ENCODE measurements around the gene NAB2.

The NAB2 gene

DNA sequence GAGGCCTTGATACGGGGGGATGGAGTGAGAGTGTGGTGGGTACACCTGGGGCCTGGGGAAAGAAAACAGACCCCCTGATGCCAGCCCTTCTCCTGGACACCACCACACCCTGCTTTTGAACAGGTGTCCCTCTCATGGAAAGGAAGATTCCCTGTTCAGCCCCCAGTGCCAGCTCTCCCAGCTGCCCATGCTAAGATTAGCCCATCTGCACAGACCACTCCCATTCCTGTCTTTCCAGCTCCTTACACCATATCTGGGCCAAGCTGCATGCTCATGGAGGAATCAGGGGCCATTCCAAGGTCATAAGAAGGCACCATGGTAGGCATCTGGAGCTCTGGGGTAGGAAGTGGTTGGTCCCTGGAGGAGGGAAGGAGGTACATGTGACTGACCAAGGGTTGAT lies 9.6 kb downstream of the NAB2 start:
- CTCF ChIA-PET, result interaction anchor here (0.9 to 3.3 kb wide), 2 partner anchors 11 to 13 kb away, joined by 5 to 11 read pairs; partner anchors contain the start of gene STAT6
- POLR2A ChIA-PET, result interaction anchor here (3.6 kb wide), 1 partner anchor 13 kb away, joined by 25 read pairs; the partner anchor contains the start of gene STAT6
- TF ChIP-seq ELF4 (IDR thresholded peaks at IDR 0.05), result no peak
- TF ChIP-seq, protein P1, sequence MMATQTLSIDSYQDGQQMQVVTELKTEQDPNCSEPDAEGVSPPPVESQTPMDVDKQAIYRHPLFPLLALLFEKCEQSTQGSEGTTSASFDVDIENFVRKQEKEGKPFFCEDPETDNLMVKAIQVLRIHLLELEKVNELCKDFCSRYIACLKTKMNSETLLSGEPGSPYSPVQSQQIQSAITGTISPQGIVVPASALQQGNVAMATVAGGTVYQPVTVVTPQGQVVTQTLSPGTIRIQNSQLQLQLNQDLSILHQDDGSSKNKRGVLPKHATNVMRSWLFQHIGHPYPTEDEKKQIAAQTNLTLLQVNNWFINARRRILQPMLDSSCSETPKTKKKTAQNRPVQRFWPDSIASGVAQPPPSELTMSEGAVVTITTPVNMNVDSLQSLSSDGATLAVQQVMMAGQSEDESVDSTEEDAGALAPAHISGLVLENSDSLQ (IDR thresholded peaks at IDR 0.05), result no peak
- no peak for TF ChIP-seq HDGF (IDR thresholded peaks at IDR 0.05; ENCODE audit: borderline replicate concordance)
- no peak for TF ChIP-seq NFRKB (IDR thresholded peaks at IDR 0.05)
- no peak for TF ChIP-seq L3MBTL2 (conservative IDR thresholded peaks at IDR 0.05)
- TF ChIP-seq SUZ12 (IDR thresholded peaks at IDR 0.05), result no peak
- no peak for TF ChIP-seq BHLHE40 (IDR thresholded peaks at IDR 0.05; ENCODE audit: borderline replicate concordance)
- no peak for TF ChIP-seq FOXK2 (IDR thresholded peaks at IDR 0.05)
- TF ChIP-seq FOXM1 (IDR thresholded peaks at IDR 0.05; ENCODE audit: borderline replicate concordance), result no peak
- no peak for TF ChIP-seq LEF1 (IDR thresholded peaks at IDR 0.05; ENCODE audit: borderline replicate concordance)
- no peak for TF ChIP-seq CTBP1 (IDR thresholded peaks at IDR 0.05; ENCODE audit: borderline replicate concordance)
- no peak for TF ChIP-seq SP1 (IDR thresholded peaks at IDR 0.05)
- TF ChIP-seq ARNT (IDR thresholded peaks at IDR 0.05), result no peak
- TF ChIP-seq FOXA1 (IDR thresholded peaks at IDR 0.05), result no peak
- TF ChIP-seq TARDBP (IDR thresholded peaks at IDR 0.05), result no peak
- TF ChIP-seq ZNF384 (IDR thresholded peaks at IDR 0.05), result no peak
- DNase-seq (ENCODE audit: extremely low spot score), result no peak

DNA sequence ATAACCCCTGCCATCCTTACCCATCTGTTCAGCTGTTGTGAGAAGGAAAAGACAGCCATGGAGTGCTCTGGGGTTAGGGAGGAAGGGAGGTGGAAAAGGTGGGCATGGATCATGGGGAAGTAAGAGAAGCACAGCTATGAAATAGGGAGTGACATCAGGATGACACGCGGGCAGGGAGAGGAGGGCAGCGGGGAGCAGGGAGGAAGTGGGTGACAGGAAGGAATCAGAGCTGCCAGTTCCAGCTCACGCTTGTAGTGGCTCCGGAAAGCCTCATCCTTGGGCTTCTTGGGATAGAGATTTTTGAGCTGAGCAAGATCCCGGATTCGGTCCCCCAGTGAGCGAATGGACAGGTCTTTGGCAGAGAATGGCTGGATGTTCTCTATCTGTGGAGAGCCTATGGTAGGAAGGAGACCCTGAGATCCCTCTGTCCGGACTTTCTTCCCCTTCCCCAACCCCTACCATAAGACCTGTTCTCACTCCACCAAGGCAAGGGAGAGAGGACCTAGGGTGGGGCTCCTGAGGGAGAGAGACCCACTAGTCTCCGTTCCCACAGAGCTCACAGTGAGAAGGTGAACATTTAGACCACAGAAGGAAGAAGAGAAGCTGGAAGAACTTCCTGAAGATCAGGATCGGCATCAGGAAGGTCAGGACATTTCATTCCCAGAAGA lies 10.3 kb downstream of the NAB2 start:
- ChIA-PET CTCF (interaction anchor here (3.3 kb wide), 1 partner anchor 12 kb away, joined by 11 read pairs; the partner anchor contains the start of gene STAT6), POLR2A (interaction anchor here (3.6 kb wide), 1 partner anchor 12 kb away, joined by 25 read pairs; the partner anchor contains the start of gene STAT6)
- TF ChIP-seq ZNF384 (IDR thresholded peaks at IDR 0.05) (no peak), FOXA1 (IDR thresholded peaks at IDR 0.05) (no peak), NFRKB (IDR thresholded peaks at IDR 0.05) (no peak), LEF1 (IDR thresholded peaks at IDR 0.05; ENCODE audit: borderline replicate concordance) (no peak), SP1 (IDR thresholded peaks at IDR 0.05) (no peak), L3MBTL2 (conservative IDR thresholded peaks at IDR 0.05) (no peak), SUZ12 (IDR thresholded peaks at IDR 0.05) (no peak), ARNT (IDR thresholded peaks at IDR 0.05) (no peak), CTBP1 (IDR thresholded peaks at IDR 0.05; ENCODE audit: borderline replicate concordance) (no peak), BHLHE40 (IDR thresholded peaks at IDR 0.05; ENCODE audit: borderline replicate concordance) (no peak), FOXK2 (IDR thresholded peaks at IDR 0.05) (no peak), FOXM1 (IDR thresholded peaks at IDR 0.05; ENCODE audit: borderline replicate concordance) (no peak), ELF4 (IDR thresholded peaks at IDR 0.05) (no peak), HDGF (IDR thresholded peaks at IDR 0.05; ENCODE audit: borderline replicate concordance) (no peak)
- TF ChIP-seq, protein P1 (IDR thresholded peaks at IDR 0.05), result no peak
- no peak for DNase-seq (ENCODE audit: extremely low spot score)

DNA sequence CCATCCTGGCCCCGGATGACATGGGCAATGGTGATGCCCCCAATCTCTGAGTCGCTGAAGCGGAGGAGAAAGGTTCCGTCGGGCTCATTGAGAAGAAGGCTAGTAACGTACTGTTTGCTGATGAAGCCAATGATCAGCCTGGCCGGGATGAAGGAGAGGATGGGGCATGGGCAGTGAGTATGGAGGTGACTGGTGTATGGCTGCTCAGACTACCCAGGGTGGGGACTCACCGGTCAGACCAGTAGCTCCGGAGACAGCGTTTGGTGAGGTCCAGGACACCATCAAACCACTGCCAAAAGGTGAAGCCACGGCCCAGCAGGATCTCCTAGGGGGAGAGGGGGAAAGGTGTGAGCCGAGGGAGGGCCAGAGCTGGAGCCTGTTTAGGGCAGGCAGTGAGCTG lies 10.9 kb downstream of the NAB2 start:
- POLR2A ChIA-PET, result interaction anchor here (1.7 to 3.6 kb wide), 2 partner anchors 12 to 21 kb away, joined by 6 to 25 read pairs; partner anchors contain the start of genes NEMP1 and STAT6
- CTCF ChIA-PET, result interaction anchor here (3.3 kb wide), 1 partner anchor 12 kb away, joined by 11 read pairs; the partner anchor contains the start of gene STAT6
- no peak for DNase-seq (ENCODE audit: extremely low spot score)
- no peak for TF ChIP-seq ZNF384 (IDR thresholded peaks at IDR 0.05)
- no peak for TF ChIP-seq FOXM1 (IDR thresholded peaks at IDR 0.05; ENCODE audit: borderline replicate concordance)
- no peak for TF ChIP-seq FOXA1 (IDR thresholded peaks at IDR 0.05)
- no peak for TF ChIP-seq SP1 (IDR thresholded peaks at IDR 0.05)
- TF ChIP-seq L3MBTL2 (conservative IDR thresholded peaks at IDR 0.05), result no peak
- TF ChIP-seq BHLHE40 (IDR thresholded peaks at IDR 0.05; ENCODE audit: borderline replicate concordance), result no peak
- TF ChIP-seq NFRKB (IDR thresholded peaks at IDR 0.05), result no peak
- TF ChIP-seq LEF1 (IDR thresholded peaks at IDR 0.05; ENCODE audit: borderline replicate concordance), result no peak
- TF ChIP-seq SUZ12 (IDR thresholded peaks at IDR 0.05), result no peak
- TF ChIP-seq ELF4 (IDR thresholded peaks at IDR 0.05), result no peak
- TF ChIP-seq TARDBP (IDR thresholded peaks at IDR 0.05), result no peak
- TF ChIP-seq CTBP1 (IDR thresholded peaks at IDR 0.05; ENCODE audit: borderline replicate concordance), result no peak
- no peak for TF ChIP-seq FOXK2 (IDR thresholded peaks at IDR 0.05)
- TF ChIP-seq HDGF (IDR thresholded peaks at IDR 0.05; ENCODE audit: borderline replicate concordance), result no peak
- TF ChIP-seq, protein P1 (IDR thresholded peaks at IDR 0.05), result no peak
- TF ChIP-seq ARNT (IDR thresholded peaks at IDR 0.05), result no peak

DNA sequence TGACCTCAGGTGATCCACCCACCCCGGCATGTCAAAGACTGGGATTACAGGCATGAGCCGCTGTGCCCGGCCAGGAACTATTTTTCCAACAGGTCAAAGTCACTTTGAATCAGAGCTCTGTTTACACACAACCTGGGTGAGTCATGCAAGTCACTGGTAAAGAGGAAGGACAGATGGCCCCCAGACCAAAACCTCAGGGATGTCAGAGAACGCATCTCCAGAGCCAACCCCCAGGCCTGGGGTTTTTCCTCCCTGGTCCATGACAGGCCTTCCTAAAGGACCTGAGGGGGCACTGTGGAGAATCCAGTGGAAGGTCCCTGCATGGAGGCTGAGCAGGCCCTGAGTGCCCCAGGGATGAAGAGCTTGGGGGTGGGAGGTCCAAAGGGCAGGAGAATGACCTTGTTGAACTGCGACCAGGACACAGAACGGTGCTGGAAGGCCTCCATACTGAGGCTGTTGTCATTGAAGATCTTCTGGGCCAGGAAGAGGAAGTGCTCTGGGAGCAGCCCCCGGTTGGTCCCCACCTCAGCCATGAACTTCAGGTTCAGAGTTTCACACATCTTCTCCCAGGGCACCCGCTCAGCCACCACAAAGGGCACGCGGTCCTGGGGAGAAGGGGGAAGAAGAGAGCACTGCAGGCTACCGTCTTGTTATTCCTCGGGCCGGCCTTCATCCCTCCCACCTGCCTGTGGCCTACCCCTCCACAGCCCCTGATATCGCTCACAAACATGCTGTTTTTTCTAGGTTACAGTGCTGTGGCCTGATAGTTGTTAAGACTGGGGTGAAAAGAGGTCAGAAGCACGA lies 13.2 kb downstream of the NAB2 start:
- no peak for DNase-seq (ENCODE audit: extremely low spot score)
- POLR2A ChIA-PET, result interaction anchor here (1.8 kb wide), 1 partner anchor 9 kb away, joined by 7 read pairs; the partner anchor contains the start of gene STAT6
- CTCF ChIA-PET, result interaction anchor here (1.6 kb wide), 1 partner anchor 10 kb away, joined by 4 read pairs; no protein-coding TSS in a partner anchor
- TF ChIP-seq SP1 (IDR thresholded peaks at IDR 0.05) (no peak), SUZ12 (IDR thresholded peaks at IDR 0.05) (no peak)

DNA sequence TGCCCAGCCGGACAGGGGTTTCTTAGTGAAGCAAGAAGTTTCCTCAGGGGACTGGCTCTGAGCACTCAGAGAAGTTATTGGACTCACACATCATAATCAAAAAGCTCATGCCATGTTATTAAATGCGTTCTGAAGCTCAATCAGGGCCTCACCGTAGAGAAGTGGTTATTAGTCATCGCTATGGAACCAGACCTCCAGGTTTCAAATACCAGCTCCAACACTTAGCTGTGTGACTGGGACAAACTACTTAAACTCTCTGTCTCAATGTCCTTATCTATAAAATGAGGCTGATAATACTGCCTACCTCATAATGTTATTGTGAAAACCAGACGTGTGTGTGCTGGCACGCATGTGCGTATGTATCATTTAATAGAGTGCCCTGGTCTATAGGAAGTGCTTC lies 14.9 kb downstream of the NAB2 start:
- ChIA-PET POLR2A (no interaction called here), CTCF (interaction anchor here (0.7 kb wide), 1 partner anchor 38 kb away, joined by 3 read pairs; no protein-coding TSS in a partner anchor)
- DNase-seq (ENCODE audit: extremely low spot score), result no peak
- TF ChIP-seq ELF4 (IDR thresholded peaks at IDR 0.05) (no peak), NFRKB (IDR thresholded peaks at IDR 0.05) (no peak), BHLHE40 (IDR thresholded peaks at IDR 0.05; ENCODE audit: borderline replicate concordance) (no peak), L3MBTL2 (conservative IDR thresholded peaks at IDR 0.05) (no peak), ARNT (IDR thresholded peaks at IDR 0.05) (no peak), CTBP1 (IDR thresholded peaks at IDR 0.05; ENCODE audit: borderline replicate concordance) (no peak), FOXK2 (IDR thresholded peaks at IDR 0.05) (no peak), SP1 (IDR thresholded peaks at IDR 0.05) (no peak), SUZ12 (IDR thresholded peaks at IDR 0.05) (no peak), HDGF (IDR thresholded peaks at IDR 0.05; ENCODE audit: borderline replicate concordance) (no peak), TARDBP (IDR thresholded peaks at IDR 0.05) (no peak), FOXM1 (IDR thresholded peaks at IDR 0.05; ENCODE audit: borderline replicate concordance) (no peak)
- TF ChIP-seq, protein P1 (IDR thresholded peaks at IDR 0.05), result no peak
